AG04450 (cell line): ENCODE results near the gene URB1. TPM values are rescaled to one million over a fixed set of nuclear protein-coding genes. Genes with fewer than 3 reads are reported as not detected.

ENCODE experiments used
- CTCF ChIA-PET: fragments of 300-600, 350-600 bp; formaldehyde crosslinking; extraction: SDS; loops from one replicate; lab custom pipeline; 2022; ENCODE audit warnings: antibody characterized with exemption, inconsistent platforms; lab: Charles Lee
- POLR2A ChIA-PET: fragments of 350-600 bp; formaldehyde crosslinking; extraction: SDS; loops from one replicate; lab custom pipeline; 2021; ENCODE audit warnings: antibody characterized with exemption, inconsistent platforms; lab: Yijun Ruan, JAX
- DNase-seq: peaks from one replicate; pipeline ENCODE4 v3.0.0-alpha.2; 2011; ENCODE audit warnings: low read depth, low spot score
- H3K27ac ChIP-seq: one replicate; pipeline ENCODE4 v1.5.1; 2012; ENCODE audit warnings: low read depth, low read length, control low read depth
- H3K27me3 ChIP-seq: one replicate; pipeline ENCODE4 v1.6.0; 2012; ENCODE audit warnings: low read length; ENCODE audit not compliant: control insufficient read depth, insufficient read depth
- H3K4me3 ChIP-seq: 2 replicates; pipeline ENCODE4 v1.5.1; 2011; ENCODE audit warnings: mild to moderate bottlenecking, low read depth, low read length, control low read depth
- H3K9me3 ChIP-seq: 2 replicates; pipeline ENCODE4 v1.5.1; 2012; ENCODE audit warnings: low read length; ENCODE audit not compliant: control insufficient read depth, insufficient read depth
- polyA plus RNA-seq: library from polyadenylated mRNA; depleted of rRNA; stranded (reverse); fragments of >200 nt; gene quantifications from 2 replicates; pipeline ENCODE4 v1.2.3, GENCODE V29; 2011
- TF ChIP-seq, protein P1 (sequence below): IDR thresholded peaks from 2 replicates; pipeline ENCODE4 v1.5.1; 2011; ENCODE audit warnings: low read depth, low read length, control low read depth, inconsistent platforms

URB1 gene
- polyA plus RNA-seq, 1 experiment: 7.6 TPM

DNA sequence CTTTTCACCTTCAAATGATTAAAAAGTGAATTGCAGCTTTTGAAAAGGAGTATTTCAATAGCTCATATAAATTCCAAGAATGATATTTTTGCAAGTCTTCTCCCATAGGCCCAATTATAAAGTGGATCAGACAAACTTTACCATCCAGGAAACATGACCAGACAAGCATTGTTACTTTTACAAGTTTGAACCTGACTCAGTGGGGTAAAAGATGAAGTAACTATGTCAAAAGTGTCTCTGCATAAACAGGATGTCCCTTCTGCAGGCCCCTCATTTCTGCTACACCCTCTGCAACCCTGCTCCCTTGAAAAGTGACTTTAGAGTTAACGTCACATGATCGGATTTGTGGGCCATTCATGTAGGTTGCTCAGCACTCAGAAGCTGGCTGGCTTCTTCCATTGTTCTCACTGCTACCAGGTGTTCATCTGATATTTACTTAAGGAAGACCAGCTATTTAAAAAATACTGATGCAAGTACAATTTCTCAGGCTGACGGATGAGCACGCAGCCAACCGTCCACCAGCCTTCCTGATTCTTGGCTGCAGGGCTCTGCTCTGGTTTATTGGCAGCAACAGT lies 32.3 kb downstream of the URB1 start:
- TF ChIP-seq, protein P1, sequence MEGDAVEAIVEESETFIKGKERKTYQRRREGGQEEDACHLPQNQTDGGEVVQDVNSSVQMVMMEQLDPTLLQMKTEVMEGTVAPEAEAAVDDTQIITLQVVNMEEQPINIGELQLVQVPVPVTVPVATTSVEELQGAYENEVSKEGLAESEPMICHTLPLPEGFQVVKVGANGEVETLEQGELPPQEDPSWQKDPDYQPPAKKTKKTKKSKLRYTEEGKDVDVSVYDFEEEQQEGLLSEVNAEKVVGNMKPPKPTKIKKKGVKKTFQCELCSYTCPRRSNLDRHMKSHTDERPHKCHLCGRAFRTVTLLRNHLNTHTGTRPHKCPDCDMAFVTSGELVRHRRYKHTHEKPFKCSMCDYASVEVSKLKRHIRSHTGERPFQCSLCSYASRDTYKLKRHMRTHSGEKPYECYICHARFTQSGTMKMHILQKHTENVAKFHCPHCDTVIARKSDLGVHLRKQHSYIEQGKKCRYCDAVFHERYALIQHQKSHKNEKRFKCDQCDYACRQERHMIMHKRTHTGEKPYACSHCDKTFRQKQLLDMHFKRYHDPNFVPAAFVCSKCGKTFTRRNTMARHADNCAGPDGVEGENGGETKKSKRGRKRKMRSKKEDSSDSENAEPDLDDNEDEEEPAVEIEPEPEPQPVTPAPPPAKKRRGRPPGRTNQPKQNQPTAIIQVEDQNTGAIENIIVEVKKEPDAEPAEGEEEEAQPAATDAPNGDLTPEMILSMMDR: no peak
- no peak for DNase-seq
- no peaks in the 10 kb centered on the region for H3K9me3 ChIP-seq
- H3K27ac ChIP-seq: no peak overlapping the region
- H3K4me3 ChIP-seq: no peak overlapping the region
- POLR2A ChIA-PET: no interaction called here
- CTCF ChIA-PET: interaction anchor here (0.5 to 1.8 kb wide), 3 partner anchors 10 to 241 kb away, joined by 3 to 10 read pairs (median 3); no protein-coding TSS in a partner anchor
- no peaks in the 10 kb centered on the region for H3K27me3 ChIP-seq

DNA sequence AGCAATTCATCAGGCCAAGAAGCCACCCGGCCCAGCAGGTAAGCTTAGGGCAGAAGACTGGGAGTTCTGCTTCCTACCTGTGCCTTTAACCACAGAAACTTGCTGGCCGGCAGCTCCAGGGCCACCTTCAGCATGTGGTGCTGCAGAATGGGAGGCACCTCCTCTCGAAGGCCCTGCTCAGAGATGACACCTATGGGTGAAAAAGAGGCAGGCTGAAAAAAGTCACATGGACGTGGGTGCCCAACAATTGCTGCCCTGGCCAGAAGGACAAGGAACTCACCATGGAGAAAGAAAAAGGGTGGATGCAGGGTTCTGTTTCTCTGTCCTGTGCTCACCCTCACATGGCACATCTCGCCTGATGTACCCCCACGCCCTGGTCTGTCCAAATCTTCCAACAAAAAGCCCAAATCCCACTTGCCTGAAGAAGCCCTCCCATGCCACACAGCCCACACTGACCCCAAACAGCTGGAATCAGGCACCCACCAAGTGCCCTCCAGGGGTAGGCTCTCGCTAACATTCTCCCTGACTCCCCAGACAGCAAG lies 33.0 kb downstream of the URB1 start:
- DNase-seq: no peak
- no peaks in the 10 kb centered on the region for H3K27me3 ChIP-seq

DNA sequence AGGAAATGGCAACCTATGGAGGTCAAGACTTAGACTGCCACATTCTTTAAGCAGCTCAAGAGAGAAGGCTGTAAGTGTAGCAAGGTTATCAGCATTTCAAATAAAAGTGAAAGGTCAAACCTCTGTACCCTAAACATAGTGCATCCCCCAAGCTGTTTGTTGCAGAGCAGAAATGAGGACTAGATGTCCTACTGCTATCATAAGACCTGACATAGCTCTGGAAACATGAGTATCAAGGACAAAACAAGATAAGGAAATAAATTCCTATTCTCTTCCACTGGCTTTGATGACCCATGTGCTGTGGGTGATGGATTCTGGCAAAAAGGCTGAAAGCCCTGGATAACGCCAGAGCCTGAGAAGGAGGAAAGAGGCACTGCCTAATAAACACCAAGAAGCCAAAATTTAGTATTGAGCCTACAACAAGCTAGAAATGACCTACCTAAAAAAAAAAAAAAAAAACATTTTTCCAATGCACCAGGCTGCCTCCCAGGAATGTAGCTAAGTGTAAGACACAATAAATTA lies 35.9 kb downstream of the URB1 start:
- Histone ChIP-seq H3K4me3 (no peak overlapping the region), H3K27me3 (no peaks in the 10 kb centered on the region), H3K27ac (no peak overlapping the region), H3K9me3 (no peaks in the 10 kb centered on the region)
- CTCF ChIA-PET: interaction anchor here (4.6 kb wide), 1 partner anchor 243 kb away, joined by 35 read pairs; no protein-coding TSS in a partner anchor
- POLR2A ChIA-PET: interaction anchor here (0.6 kb wide), 1 partner anchor 240 kb away, joined by 4 read pairs; no protein-coding TSS in a partner anchor
- DNase-seq: no peak
- TF ChIP-seq, protein P1: no peak

More for the DNA sequence above, 33.0 kb downstream of the URB1 start:
- no peak overlapping the region for H3K4me3 ChIP-seq
- TF ChIP-seq, protein P1: peak; percentile 31; the same call in 1 of the 2 replicates
- ChIA-PET POLR2A (no interaction called here), CTCF (interaction anchor here (1.1 to 4.6 kb wide), 3 partner anchors 14 to 241 kb away, joined by 3 to 35 read pairs (median 10); no protein-coding TSS in a partner anchor)
- H3K27ac ChIP-seq: no peak overlapping the region
- no peaks in the 10 kb centered on the region for H3K9me3 ChIP-seq

DNA sequence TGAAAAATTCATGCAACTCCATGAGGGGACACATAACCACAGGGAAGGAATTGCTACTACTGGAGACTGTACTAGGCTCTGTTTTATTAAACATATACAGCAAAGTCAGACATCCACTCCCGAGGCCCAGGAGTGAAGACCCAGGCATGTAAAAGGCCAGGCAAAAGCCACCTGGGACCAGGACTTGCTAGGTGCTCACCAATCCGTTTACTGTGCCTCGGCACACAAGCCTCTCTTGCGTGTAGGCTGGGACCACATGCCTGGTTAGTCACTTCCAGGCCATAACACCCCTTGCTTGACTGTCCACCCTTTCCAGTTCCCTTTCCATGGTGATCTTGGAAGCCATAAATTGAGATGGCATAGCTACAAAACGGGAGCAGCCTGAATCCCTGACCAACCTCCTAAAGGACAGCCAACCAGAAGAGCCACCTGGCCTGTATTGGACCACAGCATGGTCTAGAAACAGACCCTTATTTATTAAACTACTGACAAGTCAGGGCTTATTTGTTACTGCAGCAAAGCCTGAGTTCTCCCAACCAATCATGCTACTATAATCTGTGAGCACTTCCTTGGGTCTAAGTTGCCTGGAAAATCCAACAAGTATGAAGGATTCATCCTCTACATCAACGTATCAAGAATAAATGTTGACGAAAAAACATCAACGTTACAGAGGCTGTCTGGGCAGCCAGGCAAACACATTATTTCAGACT lies 39.7 kb downstream of the URB1 start:
- Histone ChIP-seq H3K27ac (no peak overlapping the region), H3K27me3 (no peaks in the 10 kb centered on the region), H3K9me3 (no peaks in the 10 kb centered on the region; the same call in 1 of the 2 replicates), H3K4me3 (no peak overlapping the region)
- TF ChIP-seq, protein P1: no peak
- no peak for DNase-seq
- POLR2A ChIA-PET: no interaction called here
- CTCF ChIA-PET: no interaction called here
